K562 (cell line): ENCODE results near the gene MYLIP.

Experiments
- CHAMP1 ChIP-seq: fragments of 450-650 bp; IDR thresholded peaks from 2 replicates; pipeline ENCODE4 v1.6.1; 2016; ENCODE audit warnings: mild to moderate bottlenecking
- CREB3L1 ChIP-seq: fragments of 450-650 bp; IDR thresholded peaks from 2 replicates; pipeline ENCODE4 v1.6.1; 2014; ENCODE audit warnings: low read depth, mild to moderate bottlenecking, moderate library complexity, borderline replicate concordance
- EZH2 ChIP-seq: IDR thresholded peaks from 2 replicates; pipeline ENCODE4 v1.6.1; 2012; ENCODE audit warnings: low read depth, mild to moderate bottlenecking, inconsistent platforms, low read length, borderline replicate concordance
- MEF2A ChIP-seq: IDR thresholded peaks from 2 replicates; pipeline ENCODE4 v1.6.1; 2011; ENCODE audit warnings: low read depth, mild to moderate bottlenecking, low read length, moderate library complexity; ENCODE audit not compliant: control insufficient read depth
- MLLT1 ChIP-seq, 2 experiments: fragments of 450-650 bp; IDR thresholded peaks; 2 replicates each; pipeline ENCODE4 v1.6.1; 2016
- NFYB ChIP-seq: IDR thresholded peaks from 2 replicates; pipeline ENCODE4 v1.6.1; 2011; ENCODE audit warnings: mild to moderate bottlenecking, moderate library complexity; ENCODE audit not compliant: insufficient read length; ENCODE audit errors: extremely low read depth
- RAD21 ChIP-seq, 2 experiments: fragments of 250-450 bp in 1 of 2; fragments of 450-650 bp in 1 of 2; sonication (Bioruptor Pico) in 1 of 2; formaldehyde crosslinking in 1 of 2; IDR thresholded peaks in 1 of 2; conservative IDR thresholded peaks in 1 of 2; 2 replicates each; pipeline versions ENCODE4 v1.4.0 to v1.8.0; 2020 to 2022; ENCODE audit warnings: mild to moderate bottlenecking in 2 of 2, moderate library complexity in 1 of 2

GRCh38 chr6:16095180-16095579 is 33.7 kb upstream of the MYLIP start:
- TF ChIP-seq CREB3L1 = no peak
- TF ChIP-seq MEF2A = no peak
- TF ChIP-seq NFYB = no peak
- TF ChIP-seq MLLT1 (IDR thresholded peaks at IDR 0.05) = no peak
- no peak for TF ChIP-seq CHAMP1
- no peak for TF ChIP-seq RAD21 (CRISPR knock-in tag; conservative IDR thresholded peaks at IDR 0.05 in 1 of 2, IDR thresholded peaks at IDR 0.05 in 1 of 2)
- TF ChIP-seq EZH2 = no peak
